HG03571 (cell line): ENCODE data around the gene GALNT2.

Experiments used
- ATAC-seq: cut with Tn5 transposase; IDR thresholded peaks from one replicate; pipeline ENCODE4 v1.9.1; 2021; ENCODE audit not compliant: unreplicated experiment

The GALNT2 gene

DNA sequence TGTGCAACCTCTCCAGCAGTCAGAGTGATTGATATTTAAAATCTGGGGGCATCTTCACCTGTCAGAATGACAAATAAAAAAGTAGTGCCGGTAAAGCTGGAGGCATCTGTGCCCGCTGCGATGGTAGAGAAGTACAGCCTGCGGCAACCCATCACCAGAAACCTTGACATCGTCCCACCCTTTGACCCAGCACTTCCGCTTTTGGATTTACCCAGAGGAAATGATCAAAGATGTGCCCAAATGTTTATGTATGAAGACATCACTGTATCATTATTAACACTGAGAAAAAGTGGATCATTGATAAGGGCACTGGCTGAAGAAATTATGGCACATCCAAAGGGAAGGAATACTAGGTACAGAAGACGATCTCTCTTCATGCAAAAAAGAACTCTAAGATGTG lies 263.1 kb downstream of the GALNT2 start:
- no peak for ATAC-seq
